Liver (tissue), 9 donors: ENCODE data around the gene ACD. TPM values are rescaled to one million over a fixed set of nuclear protein-coding genes. Genes with fewer than 3 reads are reported as not detected.

Experiments
- DNase-seq: peaks from one replicate; pipeline ENCODE4 v3.0.0-alpha.2; 2017; ENCODE audit warnings: low spot score
- H3K27ac ChIP-seq, 2 donors: one replicate each; pipeline ENCODE4 v1.7.0; 2013; ENCODE audit warnings: inconsistent platforms in 2 of 2, low read length in 2 of 2, control low read depth in 1 of 2, low read depth in 1 of 2, mild to moderate bottlenecking in 1 of 2
- H3K27me3 ChIP-seq, 4 donors: one replicate each; pipeline versions ENCODE4 v1.6.1 to v1.7.0; 2013; ENCODE audit warnings: low read length in 3 of 4, inconsistent platforms in 1 of 4, mild to moderate bottlenecking in 1 of 4, moderate library complexity in 1 of 4; ENCODE audit not compliant: control insufficient read depth in 4 of 4, insufficient read depth in 4 of 4
- H3K36me3 ChIP-seq, 4 donors: one replicate each; pipeline versions ENCODE4 v1.6.1 to v1.7.0; 2013; ENCODE audit warnings: low read length in 3 of 4, mild to moderate bottlenecking in 3 of 4, low read depth in 1 of 4, moderate library complexity in 1 of 4; ENCODE audit not compliant: control insufficient read depth in 4 of 4, insufficient read depth in 3 of 4
- H3K4me1 ChIP-seq, 4 donors: one replicate each; pipeline versions ENCODE4 v1.6.1 to v1.7.0; 2013; ENCODE audit warnings: low read length in 3 of 4, mild to moderate bottlenecking in 3 of 4, moderate library complexity in 1 of 4; ENCODE audit not compliant: control insufficient read depth in 4 of 4, insufficient read depth in 4 of 4
- H3K4me3 ChIP-seq, 3 donors: one replicate each; pipeline versions ENCODE4 v1.6.1 to v1.7.0; 2013; ENCODE audit warnings: low read length in 3 of 3, control low read depth in 1 of 3, low read depth in 1 of 3, mild to moderate bottlenecking in 1 of 3
- H3K9ac ChIP-seq, 2 donors: one replicate each; pipeline ENCODE4 v1.7.0; 2013; ENCODE audit warnings: low read length in 2 of 2, mild to moderate bottlenecking in 2 of 2, moderate library complexity in 2 of 2, control low read depth in 1 of 2, low read depth in 1 of 2
- H3K9me3 ChIP-seq, 4 donors: one replicate each; pipeline versions ENCODE4 v1.6.1 to v1.7.0; 2013; ENCODE audit warnings: low read length in 3 of 4; ENCODE audit not compliant: control insufficient read depth in 4 of 4
- FOXA1 ChIP-seq: IDR thresholded peaks from 2 replicates; pipeline ENCODE4 v1.6.1; 2016; ENCODE audit warnings: antibody characterized with exemption
- FOXA2 ChIP-seq: IDR thresholded peaks from 2 replicates; pipeline ENCODE4 v1.6.1; 2016; ENCODE audit warnings: antibody characterized with exemption
- HNF4A ChIP-seq, 2 donors: conservative IDR thresholded peaks; 2 replicates each; pipeline ENCODE4 v1.6.1; 2016; ENCODE audit warnings: antibody characterized with exemption in 2 of 2, mild to moderate bottlenecking in 2 of 2
- HNF4G ChIP-seq: IDR thresholded peaks from 2 replicates; pipeline ENCODE4 v1.6.1; 2016; ENCODE audit warnings: antibody characterized with exemption
- JUND ChIP-seq, 2 donors: IDR thresholded peaks; 2 replicates each; pipeline ENCODE4 v1.6.1; 2016; ENCODE audit warnings: antibody characterized with exemption in 2 of 2
- RXRA ChIP-seq, 2 donors: IDR thresholded peaks; 2 replicates each; pipeline ENCODE4 v1.6.1; 2017 to 2018; ENCODE audit warnings: antibody characterized with exemption in 2 of 2, mild to moderate bottlenecking in 1 of 2
- SP1 ChIP-seq: IDR thresholded peaks from 2 replicates; pipeline ENCODE4 v1.6.1; 2018; ENCODE audit warnings: antibody characterized with exemption, mild to moderate bottlenecking
- TAF1 ChIP-seq: conservative IDR thresholded peaks from 2 replicates; pipeline ENCODE4 v1.6.1; 2016; ENCODE audit warnings: antibody characterized with exemption, mild to moderate bottlenecking
- ZBTB33 ChIP-seq: IDR thresholded peaks from 2 replicates; pipeline ENCODE4 v1.6.1; 2016; ENCODE audit warnings: antibody characterized with exemption
- WGBS: extraction: QIAGEN DNeasy Blood & Tissue Kit; methylation state at CpG from one replicate; pipeline ENCODE4 v1.1.7; 2013; 5-methylcytosine and 5-hydroxymethylcytosine counted together
- polyA plus RNA-seq, 2 donors: library from polyadenylated mRNA; stranded (reverse) in 1 of 2; unstranded in 1 of 2; fragments of 200-250 nt in 1 of 2; fragments of >200 nt in 1 of 2; fragmentation: Nextera tagmentation in 1 of 2; extraction: Ambion mirVana in 1 of 2; gene quantifications; one replicate each; pipeline versions ENCODE4 v1.2.1 to v1.2.3, GENCODE V29; 2013 to 2015
- total RNA-seq, 2 donors: library from RNA; depleted of rRNA; stranded (reverse); fragments of >200 nt; gene quantifications; one replicate each; pipeline ENCODE4 v1.2.3, GENCODE V29; 2014
- TF ChIP-seq, protein P1 (sequence below): IDR thresholded peaks from 2 replicates; pipeline ENCODE4 v1.6.1; 2016; ENCODE audit warnings: antibody characterized with exemption, mild to moderate bottlenecking
- TF ChIP-seq, protein P2 (sequence below): fragments of 150-350 bp; IDR thresholded peaks from 2 replicates; pipeline ENCODE4 v1.5.1; 2017; ENCODE audit warnings: improper control_type of control experiment, low read depth, low read length; ENCODE audit not compliant: missing input control
- donor health status: healthy.
- donor health status: healthy.
- donor health status: healthy.
- donor health status: healthy.
- donor health status: healthy.

Gene ACD
- total and polyA plus RNA-seq, 4 donors = 4.3 to 5.6 (median 5.1) TPM

DNA sequence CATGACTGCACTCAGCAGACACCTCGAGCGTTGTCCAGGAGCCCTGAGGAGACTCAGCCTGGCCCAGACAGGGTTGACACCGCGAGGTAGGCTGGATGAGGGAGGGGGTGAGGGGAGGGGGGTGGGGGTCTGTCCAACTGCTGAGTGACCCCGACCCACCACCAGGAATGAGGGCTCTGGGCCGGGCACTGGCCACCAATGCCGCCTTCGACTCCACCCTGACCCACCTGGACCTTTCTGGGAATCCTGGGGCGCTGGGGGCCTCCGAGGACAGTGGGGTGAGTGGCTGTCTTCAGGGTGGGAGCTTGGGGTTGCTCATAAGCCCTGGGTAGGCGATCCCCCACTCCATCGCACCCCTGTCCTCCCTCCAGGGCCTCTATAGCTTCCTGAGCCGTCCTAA lies 12.4 kb downstream of the ACD start (continued):
- TF ChIP-seq ZBTB33 = no peak

- no peaks in the 10 kb centered on the region for H3K9me3 ChIP-seq
- H3K4me3 ChIP-seq = no peak overlapping the region
- TF ChIP-seq FOXA2 (no peak), ZBTB33 (no peak), TAF1 (no peak), HNF4G (no peak), FOXA1 (no peak), HNF4A (conservative IDR thresholded peaks at IDR 0.05) (no peak), RXRA (IDR thresholded peaks at IDR 0.05) (no peak), SP1 (no peak), JUND (IDR thresholded peaks at IDR 0.05) (no peak)
- TF ChIP-seq, protein P1, sequence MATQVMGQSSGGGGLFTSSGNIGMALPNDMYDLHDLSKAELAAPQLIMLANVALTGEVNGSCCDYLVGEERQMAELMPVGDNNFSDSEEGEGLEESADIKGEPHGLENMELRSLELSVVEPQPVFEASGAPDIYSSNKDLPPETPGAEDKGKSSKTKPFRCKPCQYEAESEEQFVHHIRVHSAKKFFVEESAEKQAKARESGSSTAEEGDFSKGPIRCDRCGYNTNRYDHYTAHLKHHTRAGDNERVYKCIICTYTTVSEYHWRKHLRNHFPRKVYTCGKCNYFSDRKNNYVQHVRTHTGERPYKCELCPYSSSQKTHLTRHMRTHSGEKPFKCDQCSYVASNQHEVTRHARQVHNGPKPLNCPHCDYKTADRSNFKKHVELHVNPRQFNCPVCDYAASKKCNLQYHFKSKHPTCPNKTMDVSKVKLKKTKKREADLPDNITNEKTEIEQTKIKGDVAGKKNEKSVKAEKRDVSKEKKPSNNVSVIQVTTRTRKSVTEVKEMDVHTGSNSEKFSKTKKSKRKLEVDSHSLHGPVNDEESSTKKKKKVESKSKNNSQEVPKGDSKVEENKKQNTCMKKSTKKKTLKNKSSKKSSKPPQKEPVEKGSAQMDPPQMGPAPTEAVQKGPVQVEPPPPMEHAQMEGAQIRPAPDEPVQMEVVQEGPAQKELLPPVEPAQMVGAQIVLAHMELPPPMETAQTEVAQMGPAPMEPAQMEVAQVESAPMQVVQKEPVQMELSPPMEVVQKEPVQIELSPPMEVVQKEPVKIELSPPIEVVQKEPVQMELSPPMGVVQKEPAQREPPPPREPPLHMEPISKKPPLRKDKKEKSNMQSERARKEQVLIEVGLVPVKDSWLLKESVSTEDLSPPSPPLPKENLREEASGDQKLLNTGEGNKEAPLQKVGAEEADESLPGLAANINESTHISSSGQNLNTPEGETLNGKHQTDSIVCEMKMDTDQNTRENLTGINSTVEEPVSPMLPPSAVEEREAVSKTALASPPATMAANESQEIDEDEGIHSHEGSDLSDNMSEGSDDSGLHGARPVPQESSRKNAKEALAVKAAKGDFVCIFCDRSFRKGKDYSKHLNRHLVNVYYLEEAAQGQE = no peak
- TF ChIP-seq, protein P2, sequence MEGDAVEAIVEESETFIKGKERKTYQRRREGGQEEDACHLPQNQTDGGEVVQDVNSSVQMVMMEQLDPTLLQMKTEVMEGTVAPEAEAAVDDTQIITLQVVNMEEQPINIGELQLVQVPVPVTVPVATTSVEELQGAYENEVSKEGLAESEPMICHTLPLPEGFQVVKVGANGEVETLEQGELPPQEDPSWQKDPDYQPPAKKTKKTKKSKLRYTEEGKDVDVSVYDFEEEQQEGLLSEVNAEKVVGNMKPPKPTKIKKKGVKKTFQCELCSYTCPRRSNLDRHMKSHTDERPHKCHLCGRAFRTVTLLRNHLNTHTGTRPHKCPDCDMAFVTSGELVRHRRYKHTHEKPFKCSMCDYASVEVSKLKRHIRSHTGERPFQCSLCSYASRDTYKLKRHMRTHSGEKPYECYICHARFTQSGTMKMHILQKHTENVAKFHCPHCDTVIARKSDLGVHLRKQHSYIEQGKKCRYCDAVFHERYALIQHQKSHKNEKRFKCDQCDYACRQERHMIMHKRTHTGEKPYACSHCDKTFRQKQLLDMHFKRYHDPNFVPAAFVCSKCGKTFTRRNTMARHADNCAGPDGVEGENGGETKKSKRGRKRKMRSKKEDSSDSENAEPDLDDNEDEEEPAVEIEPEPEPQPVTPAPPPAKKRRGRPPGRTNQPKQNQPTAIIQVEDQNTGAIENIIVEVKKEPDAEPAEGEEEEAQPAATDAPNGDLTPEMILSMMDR = no peak
- no peak overlapping the region for H3K9ac ChIP-seq
- no peak overlapping the region for H3K27ac ChIP-seq
- no peak for DNase-seq
- peaks cover 4 to 16% (median 8%) of the 10 kb centered on the region in 4 donors for H3K4me1 ChIP-seq
- no peaks in the 10 kb centered on the region for H3K36me3 ChIP-seq
- whole genome bisulfite sequencing = 75% methylated on average over 15 of the region's 15 CpGs
- H3K27me3 ChIP-seq = no peaks in the 10 kb centered on the region
These were observed 12.9 kb downstream of the ACD start for GRCh38 chr16:67647111-67647651.
